ENCODE data around the gene GALNT2.

GALNT2 gene

GRCh38 chr1:230254265-230254664, 187.2 kb downstream of the GALNT2 start:
- Histone ChIP-seq H3K4me3 (ENCODE audit: low read length) (no peak overlapping the region), H3K36me3 (ENCODE audit: control insufficient read depth, insufficient read depth, low read length) (peaks cover 19% of the 10 kb centered on the region), H3K9ac (ENCODE audit: low read length) (no peak overlapping the region), H3K27ac (ENCODE audit: low read depth, low read length) (no peak overlapping the region), H3K4me1 (ENCODE audit: control insufficient read depth, insufficient read depth, low read length) (no peaks in the 10 kb centered on the region), H3K27me3 (ENCODE audit: control insufficient read depth, insufficient read depth, low read length) (no peaks in the 10 kb centered on the region)

- H3K4me1 ChIP-seq (ENCODE audit: control insufficient read depth, insufficient read depth, low read length) = no peaks in the 10 kb centered on the region
- H3K36me3 ChIP-seq (ENCODE audit: control insufficient read depth, insufficient read depth, low read length) = peaks cover 16% of the 10 kb centered on the region
- H3K27ac ChIP-seq (ENCODE audit: low read depth, low read length) = no peak overlapping the region
- no peak overlapping the region for H3K9ac ChIP-seq (ENCODE audit: low read length)
- no peaks in the 10 kb centered on the region for H3K27me3 ChIP-seq (ENCODE audit: control insufficient read depth, insufficient read depth, low read length)
- H3K4me3 ChIP-seq (ENCODE audit: low read length) = no peak overlapping the region
Observed at GRCh38 chr1:230255116-230255515, 188.1 kb downstream of the GALNT2 start.

- H3K4me1 ChIP-seq (ENCODE audit: control insufficient read depth, insufficient read depth, low read length) = no peaks in the 10 kb centered on the region
- peaks cover 11% of the 10 kb centered on the region for H3K36me3 ChIP-seq (ENCODE audit: control insufficient read depth, insufficient read depth, low read length)
- no peak overlapping the region for H3K27ac ChIP-seq (ENCODE audit: low read depth, low read length)
- H3K27me3 ChIP-seq (ENCODE audit: control insufficient read depth, insufficient read depth, low read length) = no peaks in the 10 kb centered on the region
- no peak overlapping the region for H3K4me3 ChIP-seq (ENCODE audit: low read length)
- H3K9ac ChIP-seq (ENCODE audit: low read length) = no peak overlapping the region
Observed at GRCh38 chr1:230255991-230256390, 189.0 kb downstream of the GALNT2 start.

- H3K36me3 ChIP-seq (ENCODE audit: control insufficient read depth, insufficient read depth, low read length) = peaks cover 11% of the 10 kb centered on the region
- no peak overlapping the region for H3K4me3 ChIP-seq (ENCODE audit: low read length)
- no peak overlapping the region for H3K9ac ChIP-seq (ENCODE audit: low read length)
Observed at GRCh38 chr1:230256896-230257295, 189.9 kb downstream of the GALNT2 start.

GRCh38 chr1:230259621-230260020, 192.6 kb downstream of the GALNT2 start:
- Histone ChIP-seq H3K27ac (ENCODE audit: low read depth, low read length) (no peak overlapping the region), H3K36me3 (ENCODE audit: control insufficient read depth, insufficient read depth, low read length) (peaks cover 22% of the 10 kb centered on the region), H3K27me3 (ENCODE audit: control insufficient read depth, insufficient read depth, low read length) (no peaks in the 10 kb centered on the region), H3K9ac (ENCODE audit: low read length) (no peak overlapping the region), H3K4me1 (ENCODE audit: control insufficient read depth, insufficient read depth, low read length) (no peaks in the 10 kb centered on the region), H3K4me3 (ENCODE audit: low read length) (no peak overlapping the region)

More at GRCh38 chr1:230256896-230257295, 189.9 kb downstream of the GALNT2 start:
- Histone ChIP-seq H3K27ac (ENCODE audit: low read depth, low read length) (no peak overlapping the region), H3K27me3 (ENCODE audit: control insufficient read depth, insufficient read depth, low read length) (no peaks in the 10 kb centered on the region), H3K4me1 (ENCODE audit: control insufficient read depth, insufficient read depth, low read length) (no peaks in the 10 kb centered on the region)

- Histone ChIP-seq H3K27ac (ENCODE audit: low read depth, low read length) (no peak overlapping the region), H3K27me3 (ENCODE audit: control insufficient read depth, insufficient read depth, low read length) (no peaks in the 10 kb centered on the region), H3K9ac (ENCODE audit: low read length) (no peak overlapping the region), H3K36me3 (ENCODE audit: control insufficient read depth, insufficient read depth, low read length) (peaks cover 23% of the 10 kb centered on the region), H3K4me3 (ENCODE audit: low read length) (no peak overlapping the region), H3K4me1 (ENCODE audit: control insufficient read depth, insufficient read depth, low read length) (no peaks in the 10 kb centered on the region)
Observed at GRCh38 chr1:230260831-230261230, 193.8 kb downstream of the GALNT2 start.

- Histone ChIP-seq H3K27ac (ENCODE audit: low read depth, low read length) (no peak overlapping the region), H3K4me3 (ENCODE audit: low read length) (no peak overlapping the region), H3K27me3 (ENCODE audit: control insufficient read depth, insufficient read depth, low read length) (no peaks in the 10 kb centered on the region), H3K9ac (ENCODE audit: low read length) (no peak overlapping the region), H3K36me3 (ENCODE audit: control insufficient read depth, insufficient read depth, low read length) (peaks cover 24% of the 10 kb centered on the region), H3K4me1 (ENCODE audit: control insufficient read depth, insufficient read depth, low read length) (no peaks in the 10 kb centered on the region)
Observed at GRCh38 chr1:230261928-230262650, 195.1 kb downstream of the GALNT2 start.

GRCh38 chr1:230262867-230263567, 196.0 kb downstream of the GALNT2 start:
- Histone ChIP-seq H3K4me1 (ENCODE audit: control insufficient read depth, insufficient read depth, low read length) (no peaks in the 10 kb centered on the region), H3K9ac (ENCODE audit: low read length) (no peak overlapping the region), H3K27me3 (ENCODE audit: control insufficient read depth, insufficient read depth, low read length) (no peaks in the 10 kb centered on the region), H3K36me3 (ENCODE audit: control insufficient read depth, insufficient read depth, low read length) (peaks cover 24% of the 10 kb centered on the region), H3K27ac (ENCODE audit: low read depth, low read length) (no peak overlapping the region), H3K4me3 (ENCODE audit: low read length) (no peak overlapping the region)

GRCh38 chr1:230263568-230264195, 196.6 kb downstream of the GALNT2 start:
- H3K4me3 ChIP-seq (ENCODE audit: low read length) = no peak overlapping the region
- no peaks in the 10 kb centered on the region for H3K4me1 ChIP-seq (ENCODE audit: control insufficient read depth, insufficient read depth, low read length)
- H3K9ac ChIP-seq (ENCODE audit: low read length) = no peak overlapping the region
- peaks cover 24% of the 10 kb centered on the region for H3K36me3 ChIP-seq (ENCODE audit: control insufficient read depth, insufficient read depth, low read length)
- no peaks in the 10 kb centered on the region for H3K27me3 ChIP-seq (ENCODE audit: control insufficient read depth, insufficient read depth, low read length)
- no peak overlapping the region for H3K27ac ChIP-seq (ENCODE audit: low read depth, low read length)

GRCh38 chr1:230264342-230264741, 197.3 kb downstream of the GALNT2 start:
- Histone ChIP-seq H3K36me3 (ENCODE audit: control insufficient read depth, insufficient read depth, low read length) (peaks cover 23% of the 10 kb centered on the region), H3K27me3 (ENCODE audit: control insufficient read depth, insufficient read depth, low read length) (no peaks in the 10 kb centered on the region), H3K9ac (ENCODE audit: low read length) (no peak overlapping the region), H3K4me3 (ENCODE audit: low read length) (no peak overlapping the region), H3K27ac (ENCODE audit: low read depth, low read length) (no peak overlapping the region), H3K4me1 (ENCODE audit: control insufficient read depth, insufficient read depth, low read length) (no peaks in the 10 kb centered on the region)

GRCh38 chr1:230265200-230266115, 198.4 kb downstream of the GALNT2 start:
- H3K4me3 ChIP-seq (ENCODE audit: low read length) = no peak overlapping the region
- no peaks in the 10 kb centered on the region for H3K27me3 ChIP-seq (ENCODE audit: control insufficient read depth, insufficient read depth, low read length)
- H3K36me3 ChIP-seq (ENCODE audit: control insufficient read depth, insufficient read depth, low read length) = peaks cover 20% of the 10 kb centered on the region
- peaks cover 4% of the 10 kb centered on the region for H3K4me1 ChIP-seq (ENCODE audit: control insufficient read depth, insufficient read depth, low read length)
- H3K27ac ChIP-seq (ENCODE audit: low read depth, low read length) = no peak overlapping the region
- no peak overlapping the region for H3K9ac ChIP-seq (ENCODE audit: low read length)

- Histone ChIP-seq H3K36me3 (ENCODE audit: control insufficient read depth, insufficient read depth, low read length) (peaks cover 20% of the 10 kb centered on the region), H3K27ac (ENCODE audit: low read depth, low read length) (no peak overlapping the region), H3K27me3 (ENCODE audit: control insufficient read depth, insufficient read depth, low read length) (no peaks in the 10 kb centered on the region), H3K9ac (ENCODE audit: low read length) (no peak overlapping the region), H3K4me1 (ENCODE audit: control insufficient read depth, insufficient read depth, low read length) (peaks cover 4% of the 10 kb centered on the region), H3K4me3 (ENCODE audit: low read length) (no peak overlapping the region)
Observed at GRCh38 chr1:230266456-230266855, 199.4 kb downstream of the GALNT2 start.

All from rectal smooth muscle tissue (tissue), 1 donor.